Transverse colon (tissue), 4 donors: Measurements from ENCODE around the gene SLC16A9. TPM values are rescaled to one million over a fixed set of nuclear protein-coding genes. Genes with fewer than 3 reads are reported as not detected.

Experiments
- DNase-seq: peaks from one replicate; pipeline ENCODE4 v3.0.0-alpha.2; 2019
- H3K27ac ChIP-seq, 4 donors: fragments of 200-600 bp; sonication (generic); 2 replicates each; pipeline ENCODE4 v1.5.1; 2016 to 2018; ENCODE audit warnings: inconsistent platforms in 4 of 4
- H3K27me3 ChIP-seq: fragments of 200-600 bp; sonication (generic); 2 replicates; pipeline ENCODE4 v1.5.1; 2017; ENCODE audit warnings: inconsistent platforms
- H3K36me3 ChIP-seq, 4 donors: fragments of 200-600 bp; sonication (generic); 2 replicates each; pipeline ENCODE4 v1.5.1; 2017 to 2019; ENCODE audit warnings: inconsistent platforms in 4 of 4
- H3K4me1 ChIP-seq, 4 donors: fragments of 200-600 bp; sonication (generic); 2 replicates each; pipeline ENCODE4 v1.5.1; 2017 to 2020; ENCODE audit warnings: inconsistent platforms in 4 of 4
- H3K4me3 ChIP-seq, 4 donors: fragments of 200-600 bp; sonication (generic); 1 replicate in 1 of 4; 2 replicates in 3 of 4; pipeline versions ENCODE4 v1.5.1 to v1.6.1; 2017 to 2019; ENCODE audit warnings: inconsistent platforms in 4 of 4
- H3K9me3 ChIP-seq, 2 donors: fragments of 200-600 bp; sonication (generic); 2 replicates each; pipeline ENCODE4 v1.5.1; 2017 to 2019; ENCODE audit warnings: inconsistent platforms in 2 of 2
- EP300 ChIP-seq: sonication (generic); formaldehyde crosslinking; IDR thresholded peaks from one replicate; pipeline ENCODE4 v1.6.1; 2017; ENCODE audit warnings: antibody characterized with exemption, low read depth
- POLR2A ChIP-seq: fragments of 450-650 bp; IDR thresholded peaks from one replicate; pipeline ENCODE4 v1.6.1; 2016; ENCODE audit warnings: antibody characterized with exemption, mild to moderate bottlenecking, moderate library complexity
- POLR2AphosphoS5 ChIP-seq, 3 donors: sonication (generic); formaldehyde crosslinking; IDR thresholded peaks; one replicate each; pipeline ENCODE4 v1.6.1; 2016; ENCODE audit warnings: antibody characterized with exemption in 3 of 3
- WGBS, 2 donors: methylation state at CpG; one replicate each; pipeline ENCODE4 v1.1.5; 2018; ENCODE audit warnings: low coverage in 1 of 2; 5-methylcytosine and 5-hydroxymethylcytosine counted together
- in situ Hi-C, 4 donors: fragments of 200-750 bp; cut with MboI; loops; one replicate each; pipeline versions ENCODE4 v1.15.0 to v1.15.1; 2017; ENCODE audit warnings: low sequenced_read_pairs in 3 of 4, low pct_ligation_motif_present in 1 of 4, low pct_unique_long_range_greater_than_20kb in 1 of 4
- intact Hi-C: fragments of 100-400 bp; cut with DNase I; formaldehyde crosslinking; loops from one replicate; pipeline ENCODE4 v1.15.1; 2023; ENCODE audit warnings: low total_unique reads
- total RNA-seq, 4 donors: library from RNA; depleted of rRNA; stranded (reverse); fragments of >200 nt; gene quantifications; one replicate each; pipeline ENCODE4 v1.1.0, GENCODE V29; 2016
- TF ChIP-seq, protein P1 (sequence below), 5 experiments: fragments of 200-600 bp in 3 of 5; fragments of 450-650 bp in 2 of 5; sonication (generic) in 3 of 5; IDR thresholded peaks; 1 replicate in 2 of 5; 2 replicates in 3 of 5; pipeline ENCODE4 v1.5.1; 2016 to 2017; ENCODE audit warnings: antibody characterized with exemption in 5 of 5, inconsistent platforms in 3 of 5, mild to moderate bottlenecking in 2 of 5, moderate library complexity in 1 of 5

The SLC16A9 gene
- total RNA-seq, 4 donors from 2014 or later, result 0.80 to 58.7 (median 15.3) TPM

DNA sequence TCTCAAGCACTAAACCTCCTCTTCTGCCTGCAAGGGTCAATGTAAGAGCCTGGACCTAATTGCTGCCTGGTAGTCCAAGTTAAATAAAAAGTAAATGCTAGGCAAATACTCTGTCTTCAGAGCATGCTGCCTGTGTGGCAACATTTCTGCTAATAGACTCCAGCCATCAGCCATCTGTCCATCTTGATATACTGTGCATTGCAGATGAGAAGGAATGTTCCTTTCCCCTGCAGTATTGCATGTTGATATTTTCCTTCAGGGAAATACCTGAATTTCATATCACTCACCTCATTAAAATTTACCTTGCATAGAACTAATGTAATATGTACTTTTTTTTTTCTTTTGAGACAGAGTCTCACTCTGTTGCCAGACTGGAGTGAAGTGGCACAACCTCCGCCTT lies 87.9 kb downstream of the SLC16A9 start:
- intact Hi-C loops (loop anchor here (10.0 kb wide), 3 partner anchors 213 to 667 kb away; no protein-coding TSS in a partner anchor), in situ Hi-C loops (loop anchor here in 3 of 4 donors (10.0 to 25.0 kb wide), 6 partner anchors 183 to 834 kb away; no protein-coding TSS in a partner anchor)
- no peak for DNase-seq
- no peaks in the 10 kb centered on the region for H3K36me3 ChIP-seq
- no peak overlapping the region for H3K27ac ChIP-seq
- H3K9me3 ChIP-seq, result no peaks in the 10 kb centered on the region
- no peak overlapping the region for H3K4me3 ChIP-seq
- TF ChIP-seq POLR2AphosphoS5 (IDR thresholded peaks at IDR 0.05) (no peak), POLR2A (no peak), EP300 (no peak)
- TF ChIP-seq, protein P1, sequence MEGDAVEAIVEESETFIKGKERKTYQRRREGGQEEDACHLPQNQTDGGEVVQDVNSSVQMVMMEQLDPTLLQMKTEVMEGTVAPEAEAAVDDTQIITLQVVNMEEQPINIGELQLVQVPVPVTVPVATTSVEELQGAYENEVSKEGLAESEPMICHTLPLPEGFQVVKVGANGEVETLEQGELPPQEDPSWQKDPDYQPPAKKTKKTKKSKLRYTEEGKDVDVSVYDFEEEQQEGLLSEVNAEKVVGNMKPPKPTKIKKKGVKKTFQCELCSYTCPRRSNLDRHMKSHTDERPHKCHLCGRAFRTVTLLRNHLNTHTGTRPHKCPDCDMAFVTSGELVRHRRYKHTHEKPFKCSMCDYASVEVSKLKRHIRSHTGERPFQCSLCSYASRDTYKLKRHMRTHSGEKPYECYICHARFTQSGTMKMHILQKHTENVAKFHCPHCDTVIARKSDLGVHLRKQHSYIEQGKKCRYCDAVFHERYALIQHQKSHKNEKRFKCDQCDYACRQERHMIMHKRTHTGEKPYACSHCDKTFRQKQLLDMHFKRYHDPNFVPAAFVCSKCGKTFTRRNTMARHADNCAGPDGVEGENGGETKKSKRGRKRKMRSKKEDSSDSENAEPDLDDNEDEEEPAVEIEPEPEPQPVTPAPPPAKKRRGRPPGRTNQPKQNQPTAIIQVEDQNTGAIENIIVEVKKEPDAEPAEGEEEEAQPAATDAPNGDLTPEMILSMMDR (IDR thresholded peaks at IDR 0.05), result no peak
- WGBS, 2 donors, result 100% methylated on average over 1 of the region's 1 CpG
- peaks cover 0 to 12% (median 4%) of the 10 kb centered on the region in 4 donors for H3K4me1 ChIP-seq
- no peaks in the 10 kb centered on the region for H3K27me3 ChIP-seq

DNA sequence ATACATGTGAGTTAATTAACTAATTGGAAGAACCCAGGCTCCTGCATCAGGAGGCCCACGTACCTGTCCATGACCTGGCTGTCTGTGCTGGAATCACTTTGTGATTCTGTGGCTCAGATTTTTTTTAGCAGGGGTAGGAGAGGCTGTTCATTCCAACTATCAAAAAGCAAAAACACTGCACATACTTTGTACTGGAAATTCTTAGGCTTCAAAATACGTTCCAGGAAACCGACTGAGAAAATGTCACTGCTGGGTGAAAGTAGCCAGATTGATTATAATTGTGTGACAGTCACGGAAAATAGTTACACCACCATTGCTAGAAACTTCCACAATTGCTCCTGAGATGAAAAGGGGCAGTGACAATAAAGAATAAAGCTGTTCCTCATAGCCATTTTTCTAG lies 91.0 kb downstream of the SLC16A9 start:
- H3K4me1 ChIP-seq, result peaks cover 0 to 8% (median 0%) of the 10 kb centered on the region in 4 donors
- no peaks in the 10 kb centered on the region for H3K36me3 ChIP-seq
- no peaks in the 10 kb centered on the region for H3K9me3 ChIP-seq
- no peak for TF ChIP-seq POLR2A
- TF ChIP-seq, protein P1 (IDR thresholded peaks at IDR 0.05), result no peak
- TF ChIP-seq POLR2AphosphoS5 (IDR thresholded peaks at IDR 0.05), result no peak
- no peak for TF ChIP-seq EP300
- in situ Hi-C loops (loop anchor here in 2 of 4 donors (25.0 kb wide), 3 partner anchors 381 to 831 kb away; no protein-coding TSS in a partner anchor), intact Hi-C loops (no loop called here)
- H3K27ac ChIP-seq, result no peak overlapping the region
- WGBS, 2 donors, result 51 to 75% methylated on average over 1 to 4 of the region's 4 CpGs
- H3K27me3 ChIP-seq, result no peaks in the 10 kb centered on the region
- H3K4me3 ChIP-seq, result no peak overlapping the region
- DNase-seq, result no peak

GRCh38 chr10:59617996-59618395 lies 91.7 kb downstream of the SLC16A9 start:
- no peak for DNase-seq
- Histone ChIP-seq H3K4me3 (no peak overlapping the region), H3K36me3 (no peaks in the 10 kb centered on the region), H3K27ac (no peak overlapping the region), H3K9me3 (no peaks in the 10 kb centered on the region), H3K27me3 (no peaks in the 10 kb centered on the region), H3K4me1 (peaks cover 0 to 8% (median 0%) of the 10 kb centered on the region in 4 donors)
- WGBS, 2 donors, result 46 to 59% methylated on average over 1 of the region's 1 CpG
- TF ChIP-seq EP300 (no peak), POLR2A (no peak), POLR2AphosphoS5 (IDR thresholded peaks at IDR 0.05) (no peak)
- TF ChIP-seq, protein P1 (IDR thresholded peaks at IDR 0.05), result no peak
- intact Hi-C loops (no loop called here), in situ Hi-C loops (loop anchor here in 2 of 4 donors (25.0 kb wide), 3 partner anchors 381 to 831 kb away; no protein-coding TSS in a partner anchor)

- H3K27me3 ChIP-seq, result no peaks in the 10 kb centered on the region
- peaks cover 0 to 19% (median 10%) of the 10 kb centered on the region in 4 donors for H3K4me1 ChIP-seq
- H3K4me3 ChIP-seq, result no peak overlapping the region
- in situ Hi-C loops, result loop anchor here in 2 of 4 donors (25.0 kb wide), 3 partner anchors 374 to 824 kb away; no protein-coding TSS in a partner anchor
- TF ChIP-seq EP300 (no peak), POLR2A (no peak), POLR2AphosphoS5 (IDR thresholded peaks at IDR 0.05) (no peak)
- TF ChIP-seq, protein P1 (IDR thresholded peaks at IDR 0.05), result no peak
- H3K36me3 ChIP-seq, result no peaks in the 10 kb centered on the region
- intact Hi-C loops, result no loop called here
- H3K9me3 ChIP-seq, result no peaks in the 10 kb centered on the region
- no peak for DNase-seq
- H3K27ac ChIP-seq, result no peak overlapping the region
Observed at GRCh38 chr10:59611048-59611447, 98.6 kb downstream of the SLC16A9 start.
